Renal pelvis (tissue), 4 donors: ENCODE data around the gene DIP2A. TPM values are rescaled to one million over a fixed set of nuclear protein-coding genes. Genes with fewer than 3 reads are reported as not detected.

Experiments
- DNase-seq: peaks from one replicate; pipeline ENCODE4 v3.0.0-alpha.2; 2013
- polyA plus RNA-seq, 3 donors: library from polyadenylated mRNA; unstranded; fragments of 120-200 nt; gene quantifications; one replicate each; pipeline ENCODE4 v1.2.1, GENCODE V29; 2013; ENCODE audit not compliant: insufficient read length in 3 of 3

The DIP2A gene
- polyA plus RNA-seq, 3 donors = 24.3 to 49.6 (median 47.5) TPM

GRCh38 chr21:46581780-46582307 is 123.2 kb downstream of the DIP2A start:
- no peak for DNase-seq

GRCh38 chr21:46585191-46585953 is 126.7 kb downstream of the DIP2A start:
- DNase-seq = no peak

- DNase-seq = no peak
These were observed 135.6 kb downstream of the DIP2A start for GRCh38 chr21:46594276-46594675.

GRCh38 chr21:46596201-46596600 is 137.5 kb downstream of the DIP2A start:
- DNase-seq = no peak

- no peak for DNase-seq
These were observed 138.3 kb downstream of the DIP2A start for GRCh38 chr21:46597031-46597430.

GRCh38 chr21:46597896-46598343 is 139.2 kb downstream of the DIP2A start:
- DNase-seq = no peak

- DNase-seq = peak; percentile 82
These were observed 140.2 kb downstream of the DIP2A start for GRCh38 chr21:46598581-46599572.

- no peak for DNase-seq
These were observed 141.6 kb downstream of the DIP2A start for GRCh38 chr21:46600305-46600704.

GRCh38 chr21:46600978-46601377 is 142.3 kb downstream of the DIP2A start:
- no peak for DNase-seq

- no peak for DNase-seq
These were observed 144.5 kb downstream of the DIP2A start for GRCh38 chr21:46603228-46603627.

- DNase-seq = no peak
These were observed 145.8 kb downstream of the DIP2A start for GRCh38 chr21:46604329-46604974.

GRCh38 chr21:46604975-46605766 is 146.5 kb downstream of the DIP2A start, which contains the start of gene S100B:
Gene S100B, minus strand, starts transcription at chr21:46605082. Its CDS starts 2,667 bp downstream, at chr21:46602415.
- DNase-seq = peak; percentile 19

GRCh38 chr21:46605767-46606426 is 147.2 kb downstream of the DIP2A start:
- DNase-seq = no peak

GRCh38 chr21:46606427-46606813 is 147.7 kb downstream of the DIP2A start:
- no peak for DNase-seq

GRCh38 chr21:46607636-46608035 is 148.9 kb downstream of the DIP2A start:
- no peak for DNase-seq

GRCh38 chr21:46608672-46609111 is 150.0 kb downstream of the DIP2A start:
- no peak for DNase-seq

- DNase-seq = no peak
These were observed 151.5 kb downstream of the DIP2A start for GRCh38 chr21:46610018-46610701.

GRCh38 chr21:46613391-46613790 is 154.7 kb downstream of the DIP2A start:
- no peak for DNase-seq

GRCh38 chr21:46616050-46616449 is 157.4 kb downstream of the DIP2A start:
- DNase-seq = no peak

GRCh38 chr21:46616656-46617055 is 158.0 kb downstream of the DIP2A start:
- DNase-seq = no peak
